GM10847 (cell line): ENCODE data around the gene ZBTB7A.

Source experiments
- POLR2A ChIP-seq: IDR thresholded peaks from 2 replicates; pipeline ENCODE4 v1.6.1; 2011; ENCODE audit not compliant: insufficient read length; ENCODE audit errors: extremely low read depth

ZBTB7A gene

GRCh38 chr19:4064496-4065260 is 2.0 kb downstream of the ZBTB7A start:
- TF ChIP-seq POLR2A: no peak

- no peak for TF ChIP-seq POLR2A
These were observed 2.6 kb downstream of the ZBTB7A start for GRCh38 chr19:4064149-4064495.

DNA sequence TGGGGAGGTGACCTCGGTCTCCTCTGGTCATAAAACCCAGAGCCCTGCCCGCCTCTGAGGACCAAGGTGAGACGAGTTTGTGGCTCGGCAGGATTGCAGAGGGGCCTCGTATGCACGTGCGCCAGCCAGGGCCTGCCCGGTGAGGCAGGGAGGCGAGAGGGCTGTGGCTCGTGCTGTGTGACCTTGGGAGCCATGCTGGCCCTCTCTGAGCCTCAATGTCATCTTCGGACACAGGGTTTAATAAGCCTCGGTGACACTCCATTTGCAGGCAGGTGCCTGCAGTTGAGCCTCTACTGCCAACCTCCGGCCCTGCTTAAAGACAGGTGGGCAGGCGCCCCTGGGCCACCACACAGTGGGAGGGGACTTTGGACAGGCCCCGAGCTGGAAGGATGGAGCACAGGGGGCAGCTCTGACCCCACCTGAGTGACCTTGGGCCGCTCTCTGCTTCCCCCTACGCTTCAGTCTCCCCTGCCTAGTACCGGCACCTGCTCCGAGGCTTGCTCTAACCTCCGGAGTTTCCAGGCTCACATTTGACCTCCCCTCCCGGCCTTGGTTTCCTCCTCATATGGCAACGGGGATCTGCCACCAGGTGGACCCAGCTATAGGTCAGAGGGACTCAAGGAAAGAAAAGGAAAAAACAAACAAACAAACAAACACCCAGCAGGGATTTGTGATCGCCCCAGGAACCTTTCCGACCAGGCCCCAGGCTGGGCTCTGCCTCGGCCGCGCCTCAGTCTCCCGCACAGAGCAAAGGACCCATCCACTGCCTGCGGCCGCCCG is 3.1 kb downstream of the ZBTB7A start:
- TF ChIP-seq POLR2A: no peak

- TF ChIP-seq POLR2A: no peak
These were observed 4.0 kb downstream of the ZBTB7A start for GRCh38 chr19:4062419-4063368.

GRCh38 chr19:4061683-4062418 is 4.8 kb downstream of the ZBTB7A start:
- no peak for TF ChIP-seq POLR2A

- TF ChIP-seq POLR2A: no peak
These were observed 5.5 kb downstream of the ZBTB7A start for GRCh38 chr19:4061178-4061682.

GRCh38 chr19:4060621-4061177 is 6.0 kb downstream of the ZBTB7A start:
- TF ChIP-seq POLR2A: no peak

DNA sequence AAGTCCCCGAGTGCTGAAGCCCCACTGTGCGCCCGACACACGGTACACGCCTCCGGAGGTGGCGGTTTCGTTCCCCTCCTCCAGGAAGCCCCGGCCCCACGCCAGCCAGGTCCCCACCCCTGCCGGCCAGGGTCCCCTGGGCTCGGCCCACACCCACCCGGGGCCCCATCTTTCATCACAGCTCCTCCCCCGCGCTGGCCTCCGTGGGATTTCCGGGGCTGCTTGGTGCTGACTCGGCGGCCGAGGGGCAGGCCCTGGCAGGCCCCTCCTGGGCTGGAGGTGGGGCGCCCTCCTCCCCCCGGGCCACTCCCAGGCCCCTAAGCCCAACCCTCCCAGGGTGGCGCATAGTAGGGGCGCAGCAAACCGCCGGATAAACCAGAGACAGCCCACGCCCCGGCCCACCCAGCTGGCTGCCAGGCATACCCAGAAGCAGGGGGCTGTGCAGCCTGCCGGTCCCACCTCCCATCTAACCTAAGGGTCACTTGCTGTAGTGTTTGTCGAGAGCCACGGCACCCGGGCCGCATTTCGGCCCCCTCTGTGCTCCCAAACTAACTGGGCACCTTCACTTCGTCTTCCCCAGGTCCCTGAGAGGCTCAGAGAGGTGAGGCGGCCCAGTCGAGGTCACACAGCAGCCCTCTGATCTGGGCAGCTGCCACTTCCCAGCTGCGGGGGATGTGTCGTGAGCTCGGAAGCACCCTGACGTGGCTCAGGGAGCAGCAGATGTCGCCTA is 6.6 kb downstream of the ZBTB7A start:
- no peak for TF ChIP-seq POLR2A

DNA sequence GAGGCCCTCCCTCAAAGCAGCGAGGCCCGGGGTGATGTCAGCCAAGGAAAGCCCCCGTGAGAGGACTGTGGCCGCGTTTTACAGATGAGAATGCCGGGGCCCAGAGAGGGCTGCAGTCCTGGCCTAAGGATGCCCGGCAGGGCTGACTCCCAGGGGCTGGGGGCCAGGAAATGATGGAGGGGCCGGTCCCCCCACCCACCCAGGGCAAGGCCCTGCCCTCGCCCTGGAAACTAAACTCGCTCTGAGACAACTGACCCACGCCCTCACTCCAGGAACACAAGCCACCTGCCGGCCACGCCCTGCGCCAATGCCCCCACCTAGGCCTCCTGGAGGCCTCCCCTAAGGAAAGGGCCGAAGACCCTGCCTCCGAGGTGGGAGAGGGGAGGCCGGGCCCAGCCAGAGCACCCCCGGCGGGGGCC is 7.2 kb downstream of the ZBTB7A start:
- no peak for TF ChIP-seq POLR2A

GRCh38 chr19:4058693-4059452 is 7.8 kb downstream of the ZBTB7A start:
- TF ChIP-seq POLR2A: no peak

- no peak for TF ChIP-seq POLR2A
These were observed 8.6 kb downstream of the ZBTB7A start for GRCh38 chr19:4057931-4058692.

GRCh38 chr19:4055209-4055552 is 11.5 kb downstream of the ZBTB7A start:
- TF ChIP-seq POLR2A: no peak
